ENCODE measurements around the gene PIK3R5. TPM values are rescaled to one million over a fixed set of nuclear protein-coding genes. Genes with fewer than 3 reads are reported as not detected.
A peak's percentile ranks its signal among the peaks of the same experiment; 100 is the strongest.

The PIK3R5 gene
- total RNA-seq, 3 donors from 2014 or later = 8.4 to 17.8 (median 13.6) TPM

GRCh38 chr17:8870406-8871040 lies 95.0 kb downstream of the PIK3R5 start:
- Mint-ChIP-seq H3K4me3 (no peak overlapping the region), H3K9me3 (no peaks in the 10 kb centered on the region), H3K36me3 (ENCODE audit: insufficient read depth) (no peaks in the 10 kb centered on the region), H3K4me1 (ENCODE audit: low read depth) (peaks cover 41% of the 10 kb centered on the region), H3K27me3 (ENCODE audit: low read depth) (no peaks in the 10 kb centered on the region)
- DNase-seq (no peak), ATAC-seq (no peak)

- H3K9me3 Mint-ChIP-seq = no peaks in the 10 kb centered on the region
- no peaks in the 10 kb centered on the region for H3K36me3 Mint-ChIP-seq (ENCODE audit: insufficient read depth)
- ATAC-seq (no peak), DNase-seq (no peak)
- no peak overlapping the region for H3K4me3 Mint-ChIP-seq
- peaks cover 32% of the 10 kb centered on the region for H3K4me1 Mint-ChIP-seq (ENCODE audit: low read depth)
- no peaks in the 10 kb centered on the region for H3K27me3 Mint-ChIP-seq (ENCODE audit: low read depth)
Measured at GRCh38 chr17:8869114-8869815, 96.2 kb downstream of the PIK3R5 start.

GRCh38 chr17:8868529-8868951 lies 97.0 kb downstream of the PIK3R5 start:
- ATAC-seq = peak; percentile 54 to 86
- no peaks in the 10 kb centered on the region for H3K36me3 Mint-ChIP-seq (ENCODE audit: insufficient read depth)
- H3K4me3 Mint-ChIP-seq = no peak overlapping the region
- H3K27me3 Mint-ChIP-seq (ENCODE audit: low read depth) = no peaks in the 10 kb centered on the region
- H3K9me3 Mint-ChIP-seq = no peaks in the 10 kb centered on the region
- no peak for DNase-seq
- peaks cover 31% of the 10 kb centered on the region for H3K4me1 Mint-ChIP-seq (ENCODE audit: low read depth)

GRCh38 chr17:8868092-8868491 lies 97.4 kb downstream of the PIK3R5 start:
- ATAC-seq = no peak
- Mint-ChIP-seq H3K4me3 (peak overlapping the region; percentile 34), H3K4me1 (ENCODE audit: low read depth) (peaks cover 29% of the 10 kb centered on the region), H3K9me3 (no peaks in the 10 kb centered on the region), H3K27me3 (ENCODE audit: low read depth) (no peaks in the 10 kb centered on the region), H3K36me3 (ENCODE audit: insufficient read depth) (no peaks in the 10 kb centered on the region)
- DNase-seq = no peak

GRCh38 chr17:8867361-8867981 lies 98.0 kb downstream of the PIK3R5 start, which contains the start of gene PIK3R6:
Gene PIK3R6, minus strand, starts transcription at chr17:8867674. Its CDS starts 17,880 bp downstream, at chr17:8849794.
- Mint-ChIP-seq H3K4me1 (ENCODE audit: low read depth) (peaks cover 28% of the 10 kb centered on the region), H3K27me3 (ENCODE audit: low read depth) (no peaks in the 10 kb centered on the region), H3K36me3 (ENCODE audit: insufficient read depth) (no peaks in the 10 kb centered on the region), H3K9me3 (no peaks in the 10 kb centered on the region), H3K4me3 (peak within 1 kb of the TSS; percentile 54)
- ATAC-seq (peak in 1 of 2 donors; percentile 71), DNase-seq (no peak)

GRCh38 chr17:8865811-8866210 lies 99.7 kb downstream of the PIK3R5 start:
- ATAC-seq (no peak), DNase-seq (no peak)
- Mint-ChIP-seq H3K36me3 (ENCODE audit: insufficient read depth) (no peaks in the 10 kb centered on the region), H3K4me1 (ENCODE audit: low read depth) (peaks cover 38% of the 10 kb centered on the region), H3K27me3 (ENCODE audit: low read depth) (no peaks in the 10 kb centered on the region), H3K4me3 (no peak overlapping the region), H3K9me3 (no peaks in the 10 kb centered on the region)

- Mint-ChIP-seq H3K4me1 (ENCODE audit: low read depth) (peaks cover 38% of the 10 kb centered on the region), H3K9me3 (no peaks in the 10 kb centered on the region), H3K36me3 (ENCODE audit: insufficient read depth) (no peaks in the 10 kb centered on the region), H3K27me3 (ENCODE audit: low read depth) (no peaks in the 10 kb centered on the region), H3K4me3 (no peak overlapping the region)
- DNase-seq (no peak), ATAC-seq (no peak)
Measured at GRCh38 chr17:8865385-8865784, 100.1 kb downstream of the PIK3R5 start.

- no peak for ATAC-seq
- Mint-ChIP-seq H3K4me1 (ENCODE audit: low read depth) (peaks cover 28% of the 10 kb centered on the region), H3K36me3 (ENCODE audit: insufficient read depth) (no peaks in the 10 kb centered on the region), H3K9me3 (no peaks in the 10 kb centered on the region), H3K4me3 (no peak overlapping the region), H3K27me3 (ENCODE audit: low read depth) (no peaks in the 10 kb centered on the region)
- no peak for DNase-seq
Measured at GRCh38 chr17:8862213-8863056, 103.1 kb downstream of the PIK3R5 start.

- no peak for ATAC-seq
- DNase-seq = no peak
- H3K36me3 Mint-ChIP-seq (ENCODE audit: insufficient read depth) = no peaks in the 10 kb centered on the region
- H3K9me3 Mint-ChIP-seq = no peaks in the 10 kb centered on the region
- no peak overlapping the region for H3K4me3 Mint-ChIP-seq
- H3K4me1 Mint-ChIP-seq (ENCODE audit: low read depth) = peaks cover 25% of the 10 kb centered on the region
- H3K27me3 Mint-ChIP-seq (ENCODE audit: low read depth) = no peaks in the 10 kb centered on the region
Measured at GRCh38 chr17:8861495-8862181, 103.9 kb downstream of the PIK3R5 start.

GRCh38 chr17:8859804-8860430 lies 105.6 kb downstream of the PIK3R5 start:
- Mint-ChIP-seq H3K9me3 (no peaks in the 10 kb centered on the region), H3K4me1 (ENCODE audit: low read depth) (peaks cover 23% of the 10 kb centered on the region), H3K4me3 (no peak overlapping the region), H3K27me3 (ENCODE audit: low read depth) (no peaks in the 10 kb centered on the region), H3K36me3 (ENCODE audit: insufficient read depth) (no peaks in the 10 kb centered on the region)
- DNase-seq (no peak), ATAC-seq (no peak)

- ATAC-seq = peak; percentile 16 to 30
- DNase-seq = no peak
- H3K9me3 Mint-ChIP-seq = no peaks in the 10 kb centered on the region
- no peak overlapping the region for H3K4me3 Mint-ChIP-seq
- H3K36me3 Mint-ChIP-seq (ENCODE audit: insufficient read depth) = no peaks in the 10 kb centered on the region
- peaks cover 23% of the 10 kb centered on the region for H3K4me1 Mint-ChIP-seq (ENCODE audit: low read depth)
- no peaks in the 10 kb centered on the region for H3K27me3 Mint-ChIP-seq (ENCODE audit: low read depth)
Measured at GRCh38 chr17:8859027-8859803, 106.3 kb downstream of the PIK3R5 start.

GRCh38 chr17:8857919-8858318 lies 107.6 kb downstream of the PIK3R5 start:
- DNase-seq (no peak), ATAC-seq (peak; percentile 18 to 33)
- Mint-ChIP-seq H3K4me1 (ENCODE audit: low read depth) (peaks cover 23% of the 10 kb centered on the region), H3K36me3 (ENCODE audit: insufficient read depth) (no peaks in the 10 kb centered on the region), H3K4me3 (no peak overlapping the region), H3K27me3 (ENCODE audit: low read depth) (no peaks in the 10 kb centered on the region), H3K9me3 (no peaks in the 10 kb centered on the region)

All from activated T-cell treated with anti-CD3 and anti-CD28 coated beads, Interleukin-2, amount 50 U/mL, for 4 hours (primary cell).